Stimulated activated naive B cell treated with anti-CD40 and anti-IgM and Interleukin-4, amounts not matched to agents 10 μg/mL and 1 μg/mL and 100 μg/mL, for 72 hours (primary cell): ENCODE measurements around the gene POLD4.
"Not testable (repeated sequence)": the region's sequence is repeated elsewhere in the genome, so short reads cannot be mapped to it uniquely, and the experiment has no call there.

Experiments used
- ATAC-seq, 2 donors: fragments of 150-1000 bp; cut with Tn5 transposase; replicated peaks; 2 replicates each; pipeline ENCODE4 v1.10.0; 2021; ENCODE audit warnings: moderate library complexity in 1 of 2
- DNase-seq: peaks from one replicate; pipeline ENCODE4 v3.0.0; 2021
- H3K27ac Mint-ChIP-seq: one replicate; pipeline ENCODE4 v1.8.0; 2022; ENCODE audit warnings: mild to moderate bottlenecking, mixed read lengths
- H3K27me3 Mint-ChIP-seq, 2 donors: one replicate each; pipeline ENCODE4 v1.8.0; 2022; ENCODE audit warnings: mixed read lengths in 2 of 2
- H3K36me3 Mint-ChIP-seq, 2 donors: one replicate each; pipeline ENCODE4 v1.8.0; 2022; ENCODE audit warnings: mixed read lengths in 2 of 2, mild to moderate bottlenecking in 1 of 2
- H3K4me1 Mint-ChIP-seq, 2 donors: one replicate each; pipeline ENCODE4 v1.8.0; 2022; ENCODE audit warnings: mixed read lengths in 2 of 2, mild to moderate bottlenecking in 1 of 2
- H3K4me3 Mint-ChIP-seq, 2 donors: one replicate each; pipeline ENCODE4 v1.8.0; 2022; ENCODE audit warnings: mild to moderate bottlenecking in 2 of 2, mixed read lengths in 2 of 2, moderate library complexity in 1 of 2
- H3K9me3 Mint-ChIP-seq, 2 donors: one replicate each; pipeline ENCODE4 v1.8.0; 2022; ENCODE audit warnings: mixed read lengths in 2 of 2, mild to moderate bottlenecking in 1 of 2

The POLD4 gene

GRCh38 chr11:67345920-67346819 is 7.2 kb downstream of the POLD4 start:
- H3K4me3 Mint-ChIP-seq = peak overlapping the region in 1 of 2 donors; percentile 39
- H3K9me3 Mint-ChIP-seq = no peaks in the 10 kb centered on the region
- H3K4me1 Mint-ChIP-seq = peaks cover 50 to 70% of the 10 kb centered on the region in 2 donors
- peaks cover 3 to 10% of the 10 kb centered on the region in 2 donors for H3K36me3 Mint-ChIP-seq
- H3K27ac Mint-ChIP-seq = peak overlapping the region; percentile 81
- no peak for DNase-seq
- peak; percentile 41 to 55 for ATAC-seq
- H3K27me3 Mint-ChIP-seq = no peaks in the 10 kb centered on the region

DNA sequence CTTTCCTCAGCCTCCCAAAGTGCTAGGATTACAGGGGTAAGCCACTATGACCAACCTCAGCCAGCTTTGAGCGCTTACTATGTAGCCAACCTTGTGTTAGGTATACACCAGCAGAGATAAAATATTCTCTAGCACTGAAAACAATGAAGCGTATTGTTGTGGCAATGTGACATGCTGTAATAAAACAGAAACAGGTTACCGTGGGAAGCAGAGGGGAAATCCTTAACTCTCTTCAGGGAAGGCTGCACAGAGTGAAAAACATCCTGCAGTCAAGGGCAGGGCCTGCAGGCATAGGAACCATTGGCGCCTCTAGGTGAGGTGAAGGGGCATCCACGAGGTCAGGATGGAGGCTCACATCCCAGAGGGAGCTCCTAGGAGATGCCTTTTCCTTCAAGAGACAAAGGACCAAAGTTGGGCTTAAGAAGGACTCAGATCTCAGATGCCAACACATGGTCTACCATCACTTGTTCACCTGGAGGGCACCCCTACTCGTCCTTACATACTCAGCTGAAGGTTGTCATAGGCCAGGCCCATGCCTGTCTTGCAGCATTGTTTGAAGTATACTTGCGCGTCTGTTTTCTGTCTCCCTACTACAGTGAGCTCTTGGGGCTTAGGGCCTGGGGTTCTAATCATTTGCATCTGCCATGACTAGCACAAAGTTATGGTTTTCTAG is 8.0 kb downstream of the POLD4 start:
- DNase-seq (no peak), ATAC-seq (peak; percentile 69 to 71)
- peak overlapping the region; percentile 9 to 39 for H3K4me3 Mint-ChIP-seq

DNA sequence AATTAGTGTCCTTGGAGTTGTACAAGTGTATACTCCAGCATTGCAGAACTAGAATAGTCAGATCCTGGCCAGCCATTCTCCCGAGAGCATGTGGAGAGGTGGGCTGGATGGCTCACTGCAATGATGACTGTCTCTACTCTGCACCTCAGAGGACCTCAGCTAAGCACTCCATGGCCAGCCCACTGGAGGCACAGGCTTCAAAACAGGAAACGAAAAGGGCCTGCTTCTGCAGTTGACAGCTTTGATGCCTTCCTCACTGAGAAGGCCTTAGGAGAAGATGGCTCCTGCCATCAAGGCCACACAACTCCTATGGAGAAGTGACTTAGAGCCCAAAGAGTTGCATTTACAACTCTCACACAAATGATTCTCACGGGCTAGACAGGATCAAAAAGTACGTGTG is 9.1 kb downstream of the POLD4 start:
- Mint-ChIP-seq H3K4me1 (peaks cover 37 to 52% of the 10 kb centered on the region in 2 donors), H3K27ac (peak overlapping the region; percentile 89), H3K9me3 (no peaks in the 10 kb centered on the region), H3K36me3 (peaks cover 0 to under 1% of the 10 kb centered on the region in 2 donors), H3K27me3 (no peaks in the 10 kb centered on the region), H3K4me3 (peak overlapping the region in 1 of 2 donors; percentile 44)
- DNase-seq = no peak
- ATAC-seq = peak; percentile 79

More for the DNA sequence above, 8.0 kb downstream of the POLD4 start:
- H3K27ac Mint-ChIP-seq = peak overlapping the region; percentile 81
- H3K27me3 Mint-ChIP-seq = no peaks in the 10 kb centered on the region
- no peaks in the 10 kb centered on the region for H3K9me3 Mint-ChIP-seq
- H3K4me1 Mint-ChIP-seq = peaks cover 47 to 64% of the 10 kb centered on the region in 2 donors
- peaks cover 0 to 7% of the 10 kb centered on the region in 2 donors for H3K36me3 Mint-ChIP-seq

- H3K27ac Mint-ChIP-seq = no peak overlapping the region
- peaks cover 1 to 4% of the 10 kb centered on the region in 2 donors for H3K4me1 Mint-ChIP-seq
- H3K9me3 Mint-ChIP-seq = no peaks in the 10 kb centered on the region
- ATAC-seq = no peak
- H3K27me3 Mint-ChIP-seq = no peaks in the 10 kb centered on the region
- DNase-seq = no peak
- H3K4me3 Mint-ChIP-seq = no peak overlapping the region
- H3K36me3 Mint-ChIP-seq = peaks cover 0 to 12% of the 10 kb centered on the region in 2 donors
These were observed 16.1 kb downstream of the POLD4 start for GRCh38 chr11:67337257-67337656.

GRCh38 chr11:67332081-67332691 is 21.2 kb downstream of the POLD4 start:
- H3K36me3 Mint-ChIP-seq = peaks cover 0 to 8% of the 10 kb centered on the region in 2 donors
- no peaks in the 10 kb centered on the region for H3K9me3 Mint-ChIP-seq
- ATAC-seq (no peak), DNase-seq (no peak)
- peaks cover 3 to 4% of the 10 kb centered on the region in 2 donors for H3K4me1 Mint-ChIP-seq
- H3K27me3 Mint-ChIP-seq = no peaks in the 10 kb centered on the region
- no peak overlapping the region for H3K27ac Mint-ChIP-seq
- H3K4me3 Mint-ChIP-seq = no peak overlapping the region

DNA sequence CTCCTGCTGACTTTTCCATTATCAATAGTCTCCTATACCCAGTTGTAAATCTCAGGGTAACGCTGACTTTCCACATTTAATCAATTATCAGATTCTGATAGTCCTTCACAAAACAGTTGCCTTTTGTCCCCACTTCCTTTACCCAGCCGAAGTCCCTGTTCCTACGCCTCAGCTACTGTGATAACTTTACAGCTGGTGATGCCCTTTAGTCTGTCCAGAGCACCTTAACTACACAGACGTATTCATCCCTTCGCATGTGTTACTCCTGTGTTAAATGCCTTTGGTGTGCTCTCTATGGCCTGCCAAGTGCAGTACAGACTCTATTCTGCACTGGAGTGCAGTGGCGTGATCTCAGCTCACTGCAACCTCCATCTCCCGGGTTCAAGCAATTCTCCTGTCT is 29.8 kb downstream of the POLD4 start:
- peaks cover 0 to 4% of the 10 kb centered on the region in 2 donors for H3K36me3 Mint-ChIP-seq
- no peak overlapping the region for H3K27ac Mint-ChIP-seq
- ATAC-seq = no peak
- H3K4me3 Mint-ChIP-seq = no peak overlapping the region
- DNase-seq = no peak
- H3K27me3 Mint-ChIP-seq = no peaks in the 10 kb centered on the region
- H3K9me3 Mint-ChIP-seq = no peaks in the 10 kb centered on the region
- peaks cover 7 to 30% of the 10 kb centered on the region in 2 donors for H3K4me1 Mint-ChIP-seq

GRCh38 chr11:67322049-67322448 is 31.3 kb downstream of the POLD4 start:
- Mint-ChIP-seq H3K4me3 (no peak overlapping the region), H3K36me3 (peaks cover 0 to 4% of the 10 kb centered on the region in 2 donors), H3K27me3 (no peaks in the 10 kb centered on the region), H3K4me1 (peaks cover 10 to 34% of the 10 kb centered on the region in 2 donors), H3K27ac (no peak overlapping the region), H3K9me3 (no peaks in the 10 kb centered on the region)
- ATAC-seq = no peak
- no peak for DNase-seq

- H3K4me1 Mint-ChIP-seq = peaks cover 10 to 34% of the 10 kb centered on the region in 2 donors
- no peaks in the 10 kb centered on the region for H3K9me3 Mint-ChIP-seq
- ATAC-seq (no peak), DNase-seq (no peak)
- no peaks in the 10 kb centered on the region for H3K27me3 Mint-ChIP-seq
- peaks cover 0 to 4% of the 10 kb centered on the region in 2 donors for H3K36me3 Mint-ChIP-seq
- H3K4me3 Mint-ChIP-seq = no peak overlapping the region
- no peak overlapping the region for H3K27ac Mint-ChIP-seq
These were observed 32.0 kb downstream of the POLD4 start for GRCh38 chr11:67321313-67321871.

DNA sequence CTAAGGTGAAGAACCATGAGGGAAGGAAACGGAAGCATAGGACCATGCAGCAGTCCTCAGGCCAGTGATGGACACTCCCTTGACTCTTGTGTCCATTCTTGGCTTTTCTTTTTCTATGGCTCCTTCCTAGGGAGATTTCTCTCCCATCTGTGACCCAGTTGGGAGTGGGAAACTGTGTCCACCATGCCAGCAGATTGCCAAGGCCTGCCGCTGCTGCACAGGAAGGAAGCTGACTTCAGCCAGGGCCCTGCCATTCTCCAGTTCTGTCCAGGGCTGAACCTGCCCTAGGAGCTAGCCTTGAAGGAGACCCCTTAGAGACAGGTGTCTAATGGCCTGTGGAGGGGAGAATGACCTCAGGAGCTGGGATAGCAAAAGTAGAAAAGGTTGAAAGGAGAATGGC is 32.7 kb downstream of the POLD4 start:
- Mint-ChIP-seq H3K4me1 (peaks cover 10 to 34% of the 10 kb centered on the region in 2 donors), H3K27me3 (no peaks in the 10 kb centered on the region), H3K4me3 (no peak overlapping the region), H3K9me3 (no peaks in the 10 kb centered on the region), H3K27ac (no peak overlapping the region), H3K36me3 (peaks cover 0 to 2% of the 10 kb centered on the region in 2 donors)
- DNase-seq (no peak), ATAC-seq (no peak)

- Mint-ChIP-seq H3K27me3 (no peaks in the 10 kb centered on the region), H3K9me3 (no peaks in the 10 kb centered on the region), H3K4me1 (peaks cover 12 to 34% of the 10 kb centered on the region in 2 donors), H3K4me3 (no peak overlapping the region), H3K36me3 (peaks cover 0 to 2% of the 10 kb centered on the region in 2 donors), H3K27ac (no peak overlapping the region)
- ATAC-seq (no peak), DNase-seq (no peak)
These were observed 33.3 kb downstream of the POLD4 start for GRCh38 chr11:67320011-67320410.

DNA sequence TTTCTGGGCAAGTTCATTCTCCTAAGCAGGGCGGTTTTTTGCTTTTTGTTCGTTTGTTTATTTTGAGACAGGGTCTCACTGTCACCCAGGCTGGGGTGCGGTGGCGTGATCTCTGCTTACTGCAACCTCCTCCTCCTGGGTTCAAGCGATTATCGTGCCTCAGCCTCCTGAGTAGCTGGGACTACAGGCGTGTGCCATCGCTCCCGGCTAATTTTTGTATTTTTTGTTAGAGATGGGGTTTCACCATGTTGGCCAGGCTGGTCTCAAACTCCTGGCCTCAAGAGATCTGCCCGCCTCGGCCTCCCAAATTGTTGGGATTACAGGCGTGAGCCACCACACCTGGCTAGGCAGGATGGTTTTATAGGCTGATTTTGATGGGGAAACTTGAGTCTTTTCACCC is 34.5 kb downstream of the POLD4 start:
- Mint-ChIP-seq H3K27ac (peak overlapping the region; percentile 52), H3K4me3 (peak overlapping the region in 1 of 2 donors; percentile 96), H3K4me1 (peaks cover 15 to 34% of the 10 kb centered on the region in 2 donors)
- ATAC-seq, DNase-seq, H3K27me3 Mint-ChIP-seq, H3K9me3 Mint-ChIP-seq, H3K36me3 Mint-ChIP-seq: not testable (repeated sequence)

- Mint-ChIP-seq H3K27me3 (no peaks in the 10 kb centered on the region), H3K4me1 (peaks cover 20 to 40% of the 10 kb centered on the region in 2 donors), H3K36me3 (no peaks in the 10 kb centered on the region), H3K27ac (peak overlapping the region; percentile 96), H3K9me3 (no peaks in the 10 kb centered on the region), H3K4me3 (peak overlapping the region; percentile 85 to 96)
- DNase-seq (no peak), ATAC-seq (peak; percentile 30 to 33)
These were observed 35.3 kb downstream of the POLD4 start for GRCh38 chr11:67317888-67318555.

DNA sequence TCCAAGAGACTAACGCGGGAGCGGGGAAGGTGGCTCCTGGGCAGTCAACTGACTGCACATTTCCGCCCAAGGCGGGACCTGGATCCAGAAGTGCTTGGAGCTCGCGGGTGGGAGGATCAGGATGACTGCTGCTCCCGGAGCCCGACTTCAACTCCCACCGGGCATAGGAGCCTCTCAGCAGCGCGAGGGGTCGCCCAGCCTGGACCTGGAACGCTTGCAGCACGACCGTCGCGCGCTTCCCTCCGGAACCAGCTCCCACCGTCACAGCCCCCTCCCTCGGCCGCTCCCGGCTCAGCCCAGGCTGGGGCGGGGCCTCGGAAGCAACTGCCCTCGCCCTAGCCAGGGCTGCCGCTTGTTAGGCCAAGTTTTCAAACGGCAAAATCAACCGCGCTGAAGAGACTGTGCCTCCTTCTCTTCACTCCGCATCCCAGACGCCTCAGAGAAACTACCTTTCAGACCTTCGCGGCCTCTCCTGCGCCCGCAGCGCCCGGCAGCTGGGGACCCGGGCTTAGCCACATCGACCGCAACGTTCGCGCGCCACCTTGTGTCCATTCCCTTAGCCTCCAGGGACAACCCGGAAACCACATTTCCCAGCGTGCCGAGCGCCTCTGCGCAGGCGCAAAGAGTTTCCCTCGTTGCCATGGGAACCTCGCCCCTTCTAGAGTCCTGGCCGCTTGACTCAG is 36.0 kb downstream of the POLD4 start:
- Mint-ChIP-seq H3K27ac (peak overlapping the region; percentile 96), H3K4me1 (peaks cover 26 to 41% of the 10 kb centered on the region in 2 donors), H3K27me3 (no peaks in the 10 kb centered on the region), H3K9me3 (no peaks in the 10 kb centered on the region), H3K36me3 (no peaks in the 10 kb centered on the region), H3K4me3 (peak overlapping the region; percentile 85 to 96)
- DNase-seq (peak; percentile 95), ATAC-seq (peak; percentile 81 to 89)
